Ovary (tissue), 3 donors: ENCODE data around the gene IFNB1.

ENCODE experiments used
- EP300 ChIP-seq: sonication (generic); formaldehyde crosslinking; IDR thresholded peaks from one replicate; pipeline ENCODE4 v1.6.1; 2017; ENCODE audit warnings: antibody characterized with exemption
- POLR2A ChIP-seq: fragments of 450-650 bp; IDR thresholded peaks from one replicate; pipeline ENCODE4 v1.6.1; 2017; ENCODE audit warnings: antibody characterized with exemption, mild to moderate bottlenecking, moderate library complexity
- TF ChIP-seq, protein P1 (sequence below), 3 donors: fragments of 450-650 bp in 2 of 3; fragments of 200-600 bp in 1 of 3; IDR thresholded peaks; one replicate each; pipeline versions ENCODE4 v1.5.1 to v1.8.0; 2016 to 2022; ENCODE audit warnings: antibody characterized with exemption in 3 of 3, mild to moderate bottlenecking in 1 of 3
- donor health status: DM: no; HTN: no; CAD: no.

DNA sequence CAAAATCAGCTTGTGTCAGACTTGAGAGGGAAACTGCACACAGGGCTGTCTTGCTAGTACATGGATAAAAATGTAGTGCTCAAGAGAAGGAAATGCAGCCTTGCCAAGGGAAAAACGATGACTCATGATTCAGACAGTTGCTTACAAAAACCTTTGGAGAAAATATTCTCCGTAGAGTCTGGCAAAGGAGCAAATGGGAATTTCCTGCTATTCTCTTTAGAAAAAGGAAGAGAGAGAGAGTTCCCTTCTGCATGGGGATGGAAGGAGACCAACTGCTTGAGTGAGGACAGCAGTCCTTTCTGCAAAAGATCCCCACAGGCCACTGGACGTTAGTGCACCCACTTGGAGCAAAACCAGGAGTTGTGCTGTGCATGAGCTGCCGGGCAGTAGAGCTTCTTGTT lies 7.6 kb downstream of the IFNB1 start:
- TF ChIP-seq, protein P1, sequence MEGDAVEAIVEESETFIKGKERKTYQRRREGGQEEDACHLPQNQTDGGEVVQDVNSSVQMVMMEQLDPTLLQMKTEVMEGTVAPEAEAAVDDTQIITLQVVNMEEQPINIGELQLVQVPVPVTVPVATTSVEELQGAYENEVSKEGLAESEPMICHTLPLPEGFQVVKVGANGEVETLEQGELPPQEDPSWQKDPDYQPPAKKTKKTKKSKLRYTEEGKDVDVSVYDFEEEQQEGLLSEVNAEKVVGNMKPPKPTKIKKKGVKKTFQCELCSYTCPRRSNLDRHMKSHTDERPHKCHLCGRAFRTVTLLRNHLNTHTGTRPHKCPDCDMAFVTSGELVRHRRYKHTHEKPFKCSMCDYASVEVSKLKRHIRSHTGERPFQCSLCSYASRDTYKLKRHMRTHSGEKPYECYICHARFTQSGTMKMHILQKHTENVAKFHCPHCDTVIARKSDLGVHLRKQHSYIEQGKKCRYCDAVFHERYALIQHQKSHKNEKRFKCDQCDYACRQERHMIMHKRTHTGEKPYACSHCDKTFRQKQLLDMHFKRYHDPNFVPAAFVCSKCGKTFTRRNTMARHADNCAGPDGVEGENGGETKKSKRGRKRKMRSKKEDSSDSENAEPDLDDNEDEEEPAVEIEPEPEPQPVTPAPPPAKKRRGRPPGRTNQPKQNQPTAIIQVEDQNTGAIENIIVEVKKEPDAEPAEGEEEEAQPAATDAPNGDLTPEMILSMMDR (IDR thresholded peaks at IDR 0.05) = peak in 1 of 3 donors; percentile 17
- TF ChIP-seq EP300 (no peak), POLR2A (no peak)
